ENCODE data around the gene CMTR1. TPM values are rescaled to one million over a fixed set of nuclear protein-coding genes. Genes with fewer than 3 reads are reported as not detected.

The CMTR1 gene
- total and polyA plus RNA-seq, 4 donors: 4.7 to 25.5 (median 18.8) TPM

DNA sequence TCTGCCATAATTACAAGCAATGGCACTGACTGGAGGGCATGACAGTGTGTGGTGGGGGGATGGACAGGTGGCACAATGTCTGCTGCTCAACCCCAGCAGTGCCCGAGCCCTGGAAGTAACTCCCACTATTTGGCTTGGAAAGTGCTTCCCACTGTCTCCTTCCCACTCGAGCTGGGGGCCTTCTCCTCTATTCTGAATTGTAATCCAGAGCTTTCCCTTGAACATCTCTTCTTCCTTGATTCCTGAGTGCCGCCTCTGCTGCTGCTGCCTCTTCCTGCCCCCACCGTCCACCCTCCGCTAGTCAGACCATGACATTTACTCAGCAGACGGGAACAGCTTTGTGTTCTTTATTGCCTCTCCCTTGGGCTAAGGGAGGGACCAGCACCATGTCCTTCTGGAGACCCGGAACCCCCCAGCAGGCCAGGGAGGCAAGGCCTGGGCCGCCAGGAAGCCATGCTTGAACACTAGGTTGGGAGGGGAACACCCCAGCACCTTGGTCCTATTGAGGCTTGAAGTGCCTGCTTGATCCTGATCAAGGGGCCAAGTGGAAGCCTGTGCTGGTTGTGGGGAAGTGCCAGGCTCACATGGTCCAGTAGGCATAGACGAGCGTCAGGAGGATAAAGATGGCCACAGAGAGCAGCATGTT lies 49.7 kb downstream of the CMTR1 start:
- no peak for TF ChIP-seq RAD21 (IDR thresholded peaks at IDR 0.05)
- no peak for TF ChIP-seq EGR1 (IDR thresholded peaks at IDR 0.05; ENCODE audit: low read depth in 2 of 2)
- H3K9me3 ChIP-seq (ENCODE audit: control insufficient read depth in 4 of 4, low read length in 3 of 4): no peaks in the 10 kb centered on the region
- no peak overlapping the region for H3K4me3 ChIP-seq (ENCODE audit: low read depth in 1 of 3, low read length in 3 of 3)
- H3K4me1 ChIP-seq (ENCODE audit: control insufficient read depth in 4 of 4, insufficient read depth in 4 of 4, low read length in 3 of 4): no peaks in the 10 kb centered on the region
- WGBS: 91% methylated on average over 10 of the region's 10 CpGs
- DNase-seq (ENCODE audit: low spot score): no peak
- peaks cover 2 to 58% (median 26%) of the 10 kb centered on the region in 4 donors for H3K36me3 ChIP-seq (ENCODE audit: control insufficient read depth in 4 of 4, insufficient read depth in 3 of 4, low read depth in 1 of 4, low read length in 3 of 4)
- H3K9ac ChIP-seq (ENCODE audit: low read depth in 1 of 2, low read length in 2 of 2): no peak overlapping the region
- H3K27ac ChIP-seq (ENCODE audit: low read depth in 1 of 2, low read length in 2 of 2): no peak overlapping the region
- no peaks in the 10 kb centered on the region for H3K27me3 ChIP-seq (ENCODE audit: control insufficient read depth in 4 of 4, insufficient read depth in 4 of 4, low read length in 3 of 4)

DNA sequence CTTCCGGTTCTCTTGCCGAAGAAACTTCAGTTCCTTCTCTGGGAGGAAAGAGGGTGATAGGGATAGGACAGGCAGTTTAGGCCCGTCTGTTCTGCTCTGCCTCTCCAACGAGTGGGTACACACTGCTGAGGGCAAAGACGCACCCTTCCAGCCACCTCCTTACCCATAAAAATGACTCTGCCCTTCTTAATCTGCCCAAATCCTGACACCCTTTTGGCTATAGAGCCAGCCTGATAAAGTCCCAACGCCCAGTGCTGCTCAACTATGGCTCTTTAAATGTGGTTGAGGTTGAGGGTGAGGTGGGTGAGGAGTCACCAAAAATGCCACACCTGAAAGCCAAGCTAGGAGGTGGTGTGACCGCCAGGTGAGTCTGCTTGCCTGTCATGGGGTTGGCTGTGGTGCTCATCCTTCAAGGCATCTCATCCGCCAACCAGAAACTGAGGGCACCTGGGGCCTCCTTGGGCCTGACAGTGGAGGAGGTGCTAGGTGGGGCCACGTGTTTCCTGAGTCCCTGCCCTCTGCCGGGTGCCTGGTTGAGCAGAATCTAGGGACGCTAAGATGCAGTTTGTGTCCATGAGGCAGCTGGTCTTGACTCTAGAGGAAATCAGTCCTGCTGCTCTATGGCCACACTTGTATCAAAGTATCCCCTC lies 50.4 kb downstream of the CMTR1 start:
- WGBS: 93% methylated on average over 11 of the region's 11 CpGs

More for the DNA sequence above, 50.4 kb downstream of the CMTR1 start:
- TF ChIP-seq, protein P1, sequence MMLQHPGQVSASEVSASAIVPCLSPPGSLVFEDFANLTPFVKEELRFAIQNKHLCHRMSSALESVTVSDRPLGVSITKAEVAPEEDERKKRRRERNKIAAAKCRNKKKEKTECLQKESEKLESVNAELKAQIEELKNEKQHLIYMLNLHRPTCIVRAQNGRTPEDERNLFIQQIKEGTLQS (IDR thresholded peaks at IDR 0.05): no peak
- TF ChIP-seq YY1 (IDR thresholded peaks at IDR 0.05) (no peak), FOXA2 (IDR thresholded peaks at IDR 0.05) (no peak), EGR1 (IDR thresholded peaks at IDR 0.05; ENCODE audit: low read depth in 2 of 2) (no peak), RXRA (IDR thresholded peaks at IDR 0.05) (no peak), FOXA1 (IDR thresholded peaks at IDR 0.05) (no peak), HNF4G (IDR thresholded peaks at IDR 0.05) (no peak), HNF4A (conservative IDR thresholded peaks at IDR 0.05) (no peak), NR2F2 (IDR thresholded peaks at IDR 0.05) (no peak), RAD21 (IDR thresholded peaks at IDR 0.05) (no peak), JUND (IDR thresholded peaks at IDR 0.05) (no peak)
- TF ChIP-seq, protein P2, sequence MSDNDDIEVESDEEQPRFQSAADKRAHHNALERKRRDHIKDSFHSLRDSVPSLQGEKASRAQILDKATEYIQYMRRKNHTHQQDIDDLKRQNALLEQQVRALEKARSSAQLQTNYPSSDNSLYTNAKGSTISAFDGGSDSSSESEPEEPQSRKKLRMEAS (IDR thresholded peaks at IDR 0.05): no peak
- TF ChIP-seq, protein P3, sequence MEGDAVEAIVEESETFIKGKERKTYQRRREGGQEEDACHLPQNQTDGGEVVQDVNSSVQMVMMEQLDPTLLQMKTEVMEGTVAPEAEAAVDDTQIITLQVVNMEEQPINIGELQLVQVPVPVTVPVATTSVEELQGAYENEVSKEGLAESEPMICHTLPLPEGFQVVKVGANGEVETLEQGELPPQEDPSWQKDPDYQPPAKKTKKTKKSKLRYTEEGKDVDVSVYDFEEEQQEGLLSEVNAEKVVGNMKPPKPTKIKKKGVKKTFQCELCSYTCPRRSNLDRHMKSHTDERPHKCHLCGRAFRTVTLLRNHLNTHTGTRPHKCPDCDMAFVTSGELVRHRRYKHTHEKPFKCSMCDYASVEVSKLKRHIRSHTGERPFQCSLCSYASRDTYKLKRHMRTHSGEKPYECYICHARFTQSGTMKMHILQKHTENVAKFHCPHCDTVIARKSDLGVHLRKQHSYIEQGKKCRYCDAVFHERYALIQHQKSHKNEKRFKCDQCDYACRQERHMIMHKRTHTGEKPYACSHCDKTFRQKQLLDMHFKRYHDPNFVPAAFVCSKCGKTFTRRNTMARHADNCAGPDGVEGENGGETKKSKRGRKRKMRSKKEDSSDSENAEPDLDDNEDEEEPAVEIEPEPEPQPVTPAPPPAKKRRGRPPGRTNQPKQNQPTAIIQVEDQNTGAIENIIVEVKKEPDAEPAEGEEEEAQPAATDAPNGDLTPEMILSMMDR (IDR thresholded peaks at IDR 0.05; ENCODE audit: low read depth, low read length, missing input control): no peak
- TF ChIP-seq, protein P4, sequence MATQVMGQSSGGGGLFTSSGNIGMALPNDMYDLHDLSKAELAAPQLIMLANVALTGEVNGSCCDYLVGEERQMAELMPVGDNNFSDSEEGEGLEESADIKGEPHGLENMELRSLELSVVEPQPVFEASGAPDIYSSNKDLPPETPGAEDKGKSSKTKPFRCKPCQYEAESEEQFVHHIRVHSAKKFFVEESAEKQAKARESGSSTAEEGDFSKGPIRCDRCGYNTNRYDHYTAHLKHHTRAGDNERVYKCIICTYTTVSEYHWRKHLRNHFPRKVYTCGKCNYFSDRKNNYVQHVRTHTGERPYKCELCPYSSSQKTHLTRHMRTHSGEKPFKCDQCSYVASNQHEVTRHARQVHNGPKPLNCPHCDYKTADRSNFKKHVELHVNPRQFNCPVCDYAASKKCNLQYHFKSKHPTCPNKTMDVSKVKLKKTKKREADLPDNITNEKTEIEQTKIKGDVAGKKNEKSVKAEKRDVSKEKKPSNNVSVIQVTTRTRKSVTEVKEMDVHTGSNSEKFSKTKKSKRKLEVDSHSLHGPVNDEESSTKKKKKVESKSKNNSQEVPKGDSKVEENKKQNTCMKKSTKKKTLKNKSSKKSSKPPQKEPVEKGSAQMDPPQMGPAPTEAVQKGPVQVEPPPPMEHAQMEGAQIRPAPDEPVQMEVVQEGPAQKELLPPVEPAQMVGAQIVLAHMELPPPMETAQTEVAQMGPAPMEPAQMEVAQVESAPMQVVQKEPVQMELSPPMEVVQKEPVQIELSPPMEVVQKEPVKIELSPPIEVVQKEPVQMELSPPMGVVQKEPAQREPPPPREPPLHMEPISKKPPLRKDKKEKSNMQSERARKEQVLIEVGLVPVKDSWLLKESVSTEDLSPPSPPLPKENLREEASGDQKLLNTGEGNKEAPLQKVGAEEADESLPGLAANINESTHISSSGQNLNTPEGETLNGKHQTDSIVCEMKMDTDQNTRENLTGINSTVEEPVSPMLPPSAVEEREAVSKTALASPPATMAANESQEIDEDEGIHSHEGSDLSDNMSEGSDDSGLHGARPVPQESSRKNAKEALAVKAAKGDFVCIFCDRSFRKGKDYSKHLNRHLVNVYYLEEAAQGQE (IDR thresholded peaks at IDR 0.05): no peak
- TF ChIP-seq, protein P5, sequence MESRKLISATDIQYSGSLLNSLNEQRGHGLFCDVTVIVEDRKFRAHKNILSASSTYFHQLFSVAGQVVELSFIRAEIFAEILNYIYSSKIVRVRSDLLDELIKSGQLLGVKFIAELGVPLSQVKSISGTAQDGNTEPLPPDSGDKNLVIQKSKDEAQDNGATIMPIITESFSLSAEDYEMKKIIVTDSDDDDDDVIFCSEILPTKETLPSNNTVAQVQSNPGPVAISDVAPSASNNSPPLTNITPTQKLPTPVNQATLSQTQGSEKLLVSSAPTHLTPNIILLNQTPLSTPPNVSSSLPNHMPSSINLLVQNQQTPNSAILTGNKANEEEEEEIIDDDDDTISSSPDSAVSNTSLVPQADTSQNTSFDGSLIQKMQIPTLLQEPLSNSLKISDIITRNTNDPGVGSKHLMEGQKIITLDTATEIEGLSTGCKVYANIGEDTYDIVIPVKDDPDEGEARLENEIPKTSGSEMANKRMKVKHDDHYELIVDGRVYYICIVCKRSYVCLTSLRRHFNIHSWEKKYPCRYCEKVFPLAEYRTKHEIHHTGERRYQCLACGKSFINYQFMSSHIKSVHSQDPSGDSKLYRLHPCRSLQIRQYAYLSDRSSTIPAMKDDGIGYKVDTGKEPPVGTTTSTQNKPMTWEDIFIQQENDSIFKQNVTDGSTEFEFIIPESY (IDR thresholded peaks at IDR 0.05): no peak
- Histone ChIP-seq H3K4me1 (ENCODE audit: control insufficient read depth in 4 of 4, insufficient read depth in 4 of 4, low read length in 3 of 4) (no peaks in the 10 kb centered on the region), H3K9ac (ENCODE audit: low read depth in 1 of 2, low read length in 2 of 2) (no peak overlapping the region), H3K9me3 (ENCODE audit: control insufficient read depth in 4 of 4, low read length in 3 of 4) (no peaks in the 10 kb centered on the region), H3K4me3 (ENCODE audit: low read depth in 1 of 3, low read length in 3 of 3) (no peak overlapping the region), H3K36me3 (ENCODE audit: control insufficient read depth in 4 of 4, insufficient read depth in 3 of 4, low read depth in 1 of 4, low read length in 3 of 4) (peaks cover 2 to 51% (median 26%) of the 10 kb centered on the region in 4 donors), H3K27ac (ENCODE audit: low read depth in 1 of 2, low read length in 2 of 2) (no peak overlapping the region), H3K27me3 (ENCODE audit: control insufficient read depth in 4 of 4, insufficient read depth in 4 of 4, low read length in 3 of 4) (no peaks in the 10 kb centered on the region)
- DNase-seq (ENCODE audit: low spot score): no peak
